Endothelial cell of umbilical vein (primary cell): ENCODE data around the gene C12orf42. TPM values are rescaled to one million over a fixed set of nuclear protein-coding genes. Genes with fewer than 3 reads are reported as not detected.

Source experiments
- BruUV-seq: library from RNA; stranded (reverse); fragments of 400-500 nt; replicated peaks from 2 replicates; lab custom pipeline; 2021; lab: Mats Ljungman, UMichigan
- CTCF ChIA-PET: fragments of 300-600, 350-600 bp; sonication (Branson Sonifier 250); formaldehyde crosslinking; loops from one replicate; lab custom pipeline; 2021; ENCODE audit warnings: antibody characterized with exemption, inconsistent platforms; lab: Charles Lee
- POLR2A ChIA-PET: fragments of 300-600, 350-600 bp; sonication (Branson Sonifier 250); formaldehyde crosslinking; loops from one replicate; lab custom pipeline; 2021; ENCODE audit warnings: antibody characterized with exemption, inconsistent platforms; lab: Charles Lee
- DNase-seq: peaks from one replicate; pipeline ENCODE4 v3.0.0-alpha.2; 2011; ENCODE audit warnings: low read depth, low spot score
- FAIRE-seq: peaks from 2 replicates; lab custom pipeline; 2011; peaks lifted over from hg19 to GRCh38; lab: Jason Lieb, UNC
- H2AFZ ChIP-seq: 2 replicates; pipeline ENCODE4 v1.6.0; 2012; ENCODE audit warnings: low read depth, low read length, control low read depth, inconsistent platforms
- H3K27ac ChIP-seq: 2 replicates; pipeline ENCODE4 v1.5.1; 2011; ENCODE audit warnings: low read depth, mild to moderate bottlenecking, control low read depth, low read length, moderate library complexity; ENCODE audit not compliant: insufficient read depth
- H3K27me3 ChIP-seq, 2 experiments: 2 replicates each; pipeline versions ENCODE4 v1.6.0 to v1.6.1; 2011; ENCODE audit warnings: low read length in 2 of 2, mixed read lengths in 1 of 2; ENCODE audit not compliant: control insufficient read depth in 2 of 2, insufficient read depth in 2 of 2
- H3K36me3 ChIP-seq, 2 experiments: 2 replicates in 1 of 2; 3 replicates in 1 of 2; pipeline ENCODE4 v1.5.1; 2011; ENCODE audit warnings: low read length in 2 of 2, mild to moderate bottlenecking in 1 of 2, moderate library complexity in 1 of 2; ENCODE audit not compliant: control insufficient read depth in 2 of 2, insufficient read depth in 2 of 2; ENCODE audit errors: extremely low read depth in 1 of 2
- H3K4me1 ChIP-seq: 3 replicates; pipeline ENCODE4 v1.5.1; 2011; ENCODE audit warnings: mild to moderate bottlenecking, low read length; ENCODE audit not compliant: control insufficient read depth, insufficient read depth; ENCODE audit errors: extremely low read depth
- H3K4me2 ChIP-seq: 2 replicates; pipeline ENCODE4 v1.6.1; 2011; ENCODE audit warnings: low read length, control low read depth, mixed read lengths; ENCODE audit not compliant: insufficient read depth
- H3K4me3 ChIP-seq, 3 experiments: fragments of 200-600 bp in 1 of 3; sonication (generic), shearing (Covaris generic) in 1 of 3; replicated peaks in 1 of 3; 2 replicates each; pipeline ENCODE4 v1.5.1; 2011 to 2016; ENCODE audit warnings: control low read depth in 3 of 3, low read length in 3 of 3, mild to moderate bottlenecking in 2 of 3, inconsistent platforms in 1 of 3, low read depth in 1 of 3, moderate library complexity in 1 of 3; ENCODE audit not compliant: insufficient read depth in 1 of 3
- H3K79me2 ChIP-seq: 2 replicates; pipeline ENCODE4 v1.6.0; 2012; ENCODE audit warnings: low read length, inconsistent platforms; ENCODE audit not compliant: control insufficient read depth, insufficient read depth
- H3K9ac ChIP-seq: replicated peaks from 2 replicates; pipeline ENCODE3; 2011; ENCODE audit warnings: low read length, control low read depth; ENCODE audit not compliant: insufficient read depth; ENCODE audit errors: extremely low read depth
- H3K9me1 ChIP-seq: replicated peaks from 3 replicates; pipeline ENCODE4 v1.6.0; 2011; ENCODE audit warnings: mild to moderate bottlenecking, low read length; ENCODE audit not compliant: control insufficient read depth, insufficient read depth; ENCODE audit errors: extremely low read depth
- H3K9me3 ChIP-seq: replicated peaks from 2 replicates; pipeline ENCODE4 v1.5.1; 2012; ENCODE audit warnings: low read length, inconsistent platforms; ENCODE audit not compliant: control insufficient read depth, insufficient read depth
- H4K20me1 ChIP-seq: replicated peaks from 2 replicates; pipeline ENCODE3; 2011; ENCODE audit warnings: mild to moderate bottlenecking, low read length; ENCODE audit not compliant: control insufficient read depth, insufficient read depth; ENCODE audit errors: extremely low read depth
- FOS ChIP-seq: IDR thresholded peaks from 2 replicates; pipeline ENCODE4 v1.6.1; 2011; ENCODE audit warnings: mild to moderate bottlenecking, low read length, moderate library complexity, borderline replicate concordance; ENCODE audit not compliant: insufficient read depth
- JUN ChIP-seq: IDR thresholded peaks from 2 replicates; pipeline ENCODE4 v1.6.1; 2011; ENCODE audit warnings: borderline replicate concordance, low read depth; ENCODE audit not compliant: insufficient read length, insufficient read depth
- MAX ChIP-seq: IDR thresholded peaks from 2 replicates; pipeline ENCODE4 v1.6.1; 2011; ENCODE audit not compliant: insufficient read depth, insufficient read length
- MYC ChIP-seq: IDR thresholded peaks from one replicate; pipeline ENCODE4 v1.6.1; 2011; ENCODE audit warnings: mild to moderate bottlenecking, low read depth, low read length
- dilution Hi-C: fragments of 300-500 bp; cut with MboI; formaldehyde crosslinking; loops from one replicate; pipeline ENCODE4 v1.15.0; 2019; ENCODE audit warnings: low sequenced_read_pairs; ENCODE audit not compliant: extremely low pct_ligation_motif_present
- intact Hi-C: fragments of 100-400 bp; cut with micrococcal nuclease; formaldehyde crosslinking; loops from one replicate; pipeline ENCODE4 v1.10.0; 2022
- polyA plus RNA-seq, 4 experiments: library from polyadenylated mRNA; depleted of rRNA in 3 of 4; stranded (reverse) in 3 of 4; unstranded in 1 of 4; fragments of >200 nt; gene quantifications; 2 replicates each; pipeline versions ENCODE4 v1.2.1 to v1.2.3, GENCODE V29; 2011 to 2012; ENCODE audit warnings: missing spikeins in 1 of 4
- total RNA-seq: library from RNA; stranded (reverse); gene quantifications from 2 replicates; pipeline ENCODE4 v1.2.3, GENCODE V29; 2021

C12orf42 gene
- total and polyA plus RNA-seq, 2 donors (not counting 3 experiments of a cell fraction or from before 2014, with no cell fraction given) = not detected

GRCh38 chr12:103268831-103269514 lies 226.8 kb downstream of the C12orf42 start:
- Histone ChIP-seq H2AFZ (no peak overlapping the region), H4K20me1 (no peaks in the 10 kb centered on the region), H3K9me1 (no peaks in the 10 kb centered on the region), H3K4me3 (no peak overlapping the region), H3K4me1 (no peaks in the 10 kb centered on the region), H3K36me3 (no peaks in the 10 kb centered on the region), H3K27me3 (no peaks in the 10 kb centered on the region), H3K4me2 (no peak overlapping the region), H3K9ac (no peak overlapping the region), H3K27ac (no peak overlapping the region), H3K9me3 (peaks cover 2% of the 10 kb centered on the region), H3K79me2 (no peaks in the 10 kb centered on the region)
- no peak for FAIRE-seq
- TF ChIP-seq MAX = no peak
- no peak for TF ChIP-seq JUN
- TF ChIP-seq MYC = no peak
- no peak for TF ChIP-seq FOS
- POLR2A ChIA-PET = no interaction called here
- intact Hi-C loops (no loop called here), dilution Hi-C loops (no loop called here)
- no TSS peak for BruUV-seq
- DNase-seq = no peak
- CTCF ChIA-PET = no interaction called here

GRCh38 chr12:103257763-103258162 lies 238.0 kb downstream of the C12orf42 start:
- H3K36me3 ChIP-seq = no peaks in the 10 kb centered on the region
- dilution Hi-C loops (no loop called here), intact Hi-C loops (no loop called here)
- peaks cover 2% of the 10 kb centered on the region for H3K9me3 ChIP-seq
- no peak overlapping the region for H3K27ac ChIP-seq
- no peaks in the 10 kb centered on the region for H3K9me1 ChIP-seq
- no peak for TF ChIP-seq JUN
- DNase-seq = no peak
- H2AFZ ChIP-seq = no peak overlapping the region
- H4K20me1 ChIP-seq = no peaks in the 10 kb centered on the region
- H3K79me2 ChIP-seq = no peaks in the 10 kb centered on the region
- no peaks in the 10 kb centered on the region for H3K4me1 ChIP-seq
- no peak overlapping the region for H3K4me2 ChIP-seq
- H3K4me3 ChIP-seq = no peak overlapping the region
- POLR2A ChIA-PET = no interaction called here
- BruUV-seq = no TSS peak
- no peaks in the 10 kb centered on the region for H3K27me3 ChIP-seq
- CTCF ChIA-PET = no interaction called here
- no peak for FAIRE-seq
- no peak overlapping the region for H3K9ac ChIP-seq

Other genes with a start within 250 kb of the C12orf42 start
- not detected in 2 replicates for gene STAB2, start 91.3 kb upstream of the C12orf42 start, total RNA-seq
- 0.01 TPM in 1 of 2 replicates, not detected in the other for gene STAB2, start 91.3 kb upstream of the C12orf42 start, polyA plus RNA-seq